Fibroblast of mammary gland (primary cell): ENCODE results near the gene CNTN6.

Source experiments
- DNase-seq: peaks from one replicate; pipeline ENCODE4 v3.0.0-alpha.2; 2010; ENCODE audit warnings: low read depth
- H3K4me3 ChIP-seq: 2 replicates; pipeline ENCODE4 v1.5.1; 2011; ENCODE audit warnings: low read depth, mild to moderate bottlenecking, low read length, moderate library complexity; ENCODE audit not compliant: control insufficient read depth
- TF ChIP-seq, protein P1 (sequence below): conservative IDR thresholded peaks from 2 replicates; pipeline ENCODE4 v1.5.1; 2011; ENCODE audit warnings: low read depth, low read length, inconsistent platforms; ENCODE audit not compliant: control insufficient read depth, insufficient read depth

Gene CNTN6

DNA sequence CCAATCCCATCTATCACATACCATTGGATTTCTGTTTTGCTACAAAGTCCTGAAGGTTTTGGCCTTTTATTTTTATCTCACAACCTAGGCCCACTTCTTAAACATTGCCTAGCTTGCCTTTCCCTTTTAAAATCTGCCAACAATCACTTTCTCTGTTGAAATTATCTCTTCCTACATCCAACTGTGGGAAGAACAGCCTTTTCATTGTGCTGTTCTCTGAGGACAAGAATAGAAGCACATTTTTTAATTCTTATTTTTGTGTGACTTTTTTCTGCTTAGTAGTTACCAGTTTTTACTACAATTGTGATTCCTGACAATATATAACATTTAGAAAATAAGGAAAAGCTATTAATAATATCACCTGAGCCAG lies 159.2 kb downstream of the CNTN6 start:
- no peak for DNase-seq
- H3K4me3 ChIP-seq, result no peak overlapping the region
- TF ChIP-seq, protein P1, sequence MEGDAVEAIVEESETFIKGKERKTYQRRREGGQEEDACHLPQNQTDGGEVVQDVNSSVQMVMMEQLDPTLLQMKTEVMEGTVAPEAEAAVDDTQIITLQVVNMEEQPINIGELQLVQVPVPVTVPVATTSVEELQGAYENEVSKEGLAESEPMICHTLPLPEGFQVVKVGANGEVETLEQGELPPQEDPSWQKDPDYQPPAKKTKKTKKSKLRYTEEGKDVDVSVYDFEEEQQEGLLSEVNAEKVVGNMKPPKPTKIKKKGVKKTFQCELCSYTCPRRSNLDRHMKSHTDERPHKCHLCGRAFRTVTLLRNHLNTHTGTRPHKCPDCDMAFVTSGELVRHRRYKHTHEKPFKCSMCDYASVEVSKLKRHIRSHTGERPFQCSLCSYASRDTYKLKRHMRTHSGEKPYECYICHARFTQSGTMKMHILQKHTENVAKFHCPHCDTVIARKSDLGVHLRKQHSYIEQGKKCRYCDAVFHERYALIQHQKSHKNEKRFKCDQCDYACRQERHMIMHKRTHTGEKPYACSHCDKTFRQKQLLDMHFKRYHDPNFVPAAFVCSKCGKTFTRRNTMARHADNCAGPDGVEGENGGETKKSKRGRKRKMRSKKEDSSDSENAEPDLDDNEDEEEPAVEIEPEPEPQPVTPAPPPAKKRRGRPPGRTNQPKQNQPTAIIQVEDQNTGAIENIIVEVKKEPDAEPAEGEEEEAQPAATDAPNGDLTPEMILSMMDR, result no peak

DNA sequence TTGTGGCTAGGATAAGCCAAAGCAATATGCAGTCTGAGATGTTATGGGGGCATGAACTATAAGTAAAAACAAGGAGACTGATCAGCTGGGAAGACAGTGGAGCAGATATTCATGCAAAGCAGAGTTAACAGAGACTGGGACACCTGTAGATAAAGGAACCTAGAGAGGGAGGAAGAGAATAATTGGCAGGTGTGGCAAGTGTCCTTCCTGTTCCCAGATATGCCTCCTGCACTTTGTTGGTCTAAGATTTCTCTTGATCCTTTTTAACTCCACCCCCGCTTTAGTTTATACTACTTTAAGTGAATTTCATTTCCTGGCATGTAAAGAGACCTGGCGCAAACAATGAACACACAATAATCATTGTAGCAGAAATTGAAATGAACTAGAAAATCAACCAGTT lies 169.4 kb downstream of the CNTN6 start:
- TF ChIP-seq, protein P1, result no peak
- H3K4me3 ChIP-seq, result no peak overlapping the region
- DNase-seq, result no peak

DNA sequence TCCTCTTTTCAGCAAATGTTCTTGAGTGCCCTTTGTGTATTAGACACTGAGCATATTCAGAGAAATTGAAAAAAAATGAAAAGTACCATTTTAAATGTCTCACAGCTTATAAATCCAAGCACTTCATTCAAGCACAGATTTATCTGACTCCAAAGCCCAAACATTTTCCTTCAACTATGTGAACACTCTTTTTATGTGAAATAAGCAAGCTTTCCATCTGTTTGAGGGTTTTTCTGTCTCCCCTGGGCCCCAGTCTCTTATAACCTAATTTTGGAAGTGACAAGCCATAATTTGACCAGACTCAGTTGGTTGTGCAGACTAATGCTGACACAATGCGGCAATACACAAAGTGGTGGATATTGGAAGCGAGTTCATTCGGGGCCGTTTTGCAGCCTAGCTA lies 170.3 kb downstream of the CNTN6 start:
- no peak overlapping the region for H3K4me3 ChIP-seq
- DNase-seq, result no peak
- TF ChIP-seq, protein P1, result no peak

DNA sequence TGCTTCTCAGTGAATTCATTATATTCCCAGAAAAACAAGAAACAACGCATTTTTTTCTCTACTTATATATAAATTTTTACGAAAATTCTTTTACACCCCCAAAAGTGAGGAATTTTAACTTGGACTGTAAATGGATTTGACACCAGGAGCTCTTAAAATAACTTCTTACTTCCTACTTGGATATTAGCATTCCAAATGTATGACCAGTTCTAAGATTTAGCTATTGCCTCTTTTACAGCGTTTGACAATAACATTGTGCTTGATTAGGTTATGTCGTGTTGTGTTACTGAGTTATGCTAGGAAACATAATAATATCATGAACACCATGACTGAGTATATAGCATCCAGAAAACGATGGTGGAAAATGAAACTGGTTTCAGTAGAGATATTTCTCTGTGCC lies 177.0 kb downstream of the CNTN6 start:
- DNase-seq, result no peak
- TF ChIP-seq, protein P1, result no peak
- H3K4me3 ChIP-seq, result no peak overlapping the region

DNA sequence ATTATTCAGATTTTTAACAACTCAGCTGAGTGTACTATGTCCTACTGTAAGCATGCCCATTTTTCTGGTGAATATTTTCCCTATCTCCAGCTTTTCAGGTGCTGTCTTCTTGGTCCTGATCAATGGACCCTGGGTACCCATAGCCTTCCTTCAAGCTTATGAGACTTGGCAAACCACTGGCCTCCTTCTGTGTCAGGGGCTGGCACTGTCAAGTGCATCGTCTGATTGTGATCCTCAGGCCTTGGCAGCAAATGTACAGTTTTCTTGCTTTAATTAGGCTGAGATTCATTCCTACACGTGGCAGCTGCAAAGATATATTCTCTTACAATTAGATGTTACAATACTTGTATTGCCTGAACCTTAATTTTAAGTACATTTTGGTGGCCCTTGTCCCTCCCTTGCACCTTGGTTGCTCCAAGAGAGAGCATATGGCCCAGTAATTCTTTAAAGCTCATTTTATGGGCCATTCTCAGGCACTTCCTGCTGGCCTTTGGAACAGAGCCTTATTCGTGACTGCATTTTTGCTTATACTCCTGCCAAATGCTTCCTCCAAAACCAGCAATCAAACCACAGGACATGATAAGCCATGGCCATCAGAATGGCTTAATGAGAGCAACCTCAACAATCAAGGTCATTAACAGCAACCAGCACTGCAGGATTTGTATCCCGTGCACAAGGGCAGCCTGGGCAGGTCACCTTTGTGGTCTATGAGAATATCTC lies 179.9 kb downstream of the CNTN6 start:
- H3K4me3 ChIP-seq, result no peak overlapping the region
- DNase-seq, result no peak
- TF ChIP-seq, protein P1, result no peak

DNA sequence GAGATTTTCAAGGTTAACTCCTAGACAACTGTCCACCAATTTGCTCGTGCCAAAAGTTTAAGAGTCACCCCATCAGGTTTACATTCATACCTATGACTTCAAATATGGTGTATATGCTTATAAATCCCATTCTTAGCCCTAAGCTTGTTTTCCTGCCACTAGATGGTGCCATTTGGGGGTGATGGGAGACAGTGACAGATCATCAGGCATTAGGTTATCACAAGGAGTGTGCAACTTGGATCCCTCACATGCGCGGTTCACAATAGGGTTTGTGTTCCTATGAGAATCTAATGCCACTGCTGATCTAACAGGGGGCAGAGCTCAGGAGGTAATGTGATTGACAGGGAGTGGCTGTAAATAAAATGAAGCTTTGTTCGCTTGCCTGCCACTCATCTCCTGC lies 182.7 kb downstream of the CNTN6 start:
- no peak overlapping the region for H3K4me3 ChIP-seq
- TF ChIP-seq, protein P1, result peak; percentile 45
- DNase-seq, result peak; percentile 18

DNA sequence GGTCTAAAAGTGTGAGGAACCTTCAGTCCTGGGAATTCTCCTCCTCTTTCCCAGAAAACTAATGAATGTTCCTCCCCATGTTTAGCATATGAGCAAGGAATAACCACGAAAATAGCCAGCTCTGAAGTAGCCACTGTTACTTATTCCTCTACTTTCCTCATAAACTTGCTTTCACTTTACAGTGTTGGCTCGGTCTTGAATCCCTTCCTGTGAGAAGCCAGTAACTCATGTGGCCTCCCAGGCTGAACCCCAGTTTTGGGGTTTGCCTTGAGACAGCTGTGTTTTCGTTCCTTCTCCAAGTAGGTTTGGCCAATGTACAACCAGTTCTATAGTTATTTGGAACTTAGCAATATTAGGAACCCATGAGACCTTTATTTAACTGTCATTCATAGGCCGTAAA lies 195.0 kb downstream of the CNTN6 start:
- no peak for DNase-seq
- TF ChIP-seq, protein P1, result no peak
- no peak overlapping the region for H3K4me3 ChIP-seq
